Stimulated activated CD4-positive, alpha-beta T cell treated with anti-CD3 and anti-CD28 coated beads, Interleukin-4, amount 100 ng/mL, for 4 hours (primary cell): Measurements from ENCODE around the gene KRT16.
"Not testable (repeated sequence)": the region's sequence is repeated elsewhere in the genome, so short reads cannot be mapped to it uniquely, and the experiment has no call there.

Experiments used
- DNase-seq, 2 experiments: peaks; one replicate each; pipeline ENCODE4 v3.0.0-alpha.2; 2020

Gene KRT16

GRCh38 chr17:41626914-41627295 lies 14.3 kb upstream of the KRT16 start:
- not testable (repeated sequence) for DNase-seq

GRCh38 chr17:41626028-41626913 lies 13.7 kb upstream of the KRT16 start:
- not testable (repeated sequence) for DNase-seq

- DNase-seq: no peak
Observed at GRCh38 chr17:41625602-41626001, 13.0 kb upstream of the KRT16 start.

- no peak for DNase-seq
Observed at GRCh38 chr17:41624208-41625101, 11.9 kb upstream of the KRT16 start, which contains the start of gene KRT17. TSS of gene KRT17 (minus strand) at chr17:41624575. CDS start at chr17:41624509, 66 bp downstream.

GRCh38 chr17:41623184-41623861 lies 10.8 kb upstream of the KRT16 start:
- DNase-seq: not testable (repeated sequence)

GRCh38 chr17:41622340-41623183 lies 10.0 kb upstream of the KRT16 start:
- DNase-seq: not testable (repeated sequence)

- DNase-seq: no peak
Observed at GRCh38 chr17:41621916-41622315, 9.3 kb upstream of the KRT16 start.

GRCh38 chr17:41621435-41621817 lies 8.9 kb upstream of the KRT16 start:
- DNase-seq: not testable (repeated sequence)

- no peak for DNase-seq
Observed at GRCh38 chr17:41620583-41621434, 8.2 kb upstream of the KRT16 start.

GRCh38 chr17:41619927-41620582 lies 7.5 kb upstream of the KRT16 start:
- not testable (repeated sequence) for DNase-seq

- no peak for DNase-seq
Observed at GRCh38 chr17:41619036-41619926, 6.7 kb upstream of the KRT16 start.

GRCh38 chr17:41618341-41619035 lies 5.9 kb upstream of the KRT16 start:
- no peak for DNase-seq

- no peak for DNase-seq
Observed at GRCh38 chr17:41617698-41618097, 5.1 kb upstream of the KRT16 start.

GRCh38 chr17:41617136-41617535 lies 4.6 kb upstream of the KRT16 start:
- DNase-seq: no peak

GRCh38 chr17:41616486-41616885 lies 3.9 kb upstream of the KRT16 start:
- DNase-seq: not testable (repeated sequence)

GRCh38 chr17:41615454-41615853 lies 2.9 kb upstream of the KRT16 start:
- no peak for DNase-seq

- DNase-seq: not testable (repeated sequence)
Observed at GRCh38 chr17:41614767-41615166, 2.2 kb upstream of the KRT16 start.

- no peak for DNase-seq
Observed at GRCh38 chr17:41614098-41614497, 1.5 kb upstream of the KRT16 start.
